ENCODE measurements around the gene CERS6.

- TF ChIP-seq, protein P1, sequence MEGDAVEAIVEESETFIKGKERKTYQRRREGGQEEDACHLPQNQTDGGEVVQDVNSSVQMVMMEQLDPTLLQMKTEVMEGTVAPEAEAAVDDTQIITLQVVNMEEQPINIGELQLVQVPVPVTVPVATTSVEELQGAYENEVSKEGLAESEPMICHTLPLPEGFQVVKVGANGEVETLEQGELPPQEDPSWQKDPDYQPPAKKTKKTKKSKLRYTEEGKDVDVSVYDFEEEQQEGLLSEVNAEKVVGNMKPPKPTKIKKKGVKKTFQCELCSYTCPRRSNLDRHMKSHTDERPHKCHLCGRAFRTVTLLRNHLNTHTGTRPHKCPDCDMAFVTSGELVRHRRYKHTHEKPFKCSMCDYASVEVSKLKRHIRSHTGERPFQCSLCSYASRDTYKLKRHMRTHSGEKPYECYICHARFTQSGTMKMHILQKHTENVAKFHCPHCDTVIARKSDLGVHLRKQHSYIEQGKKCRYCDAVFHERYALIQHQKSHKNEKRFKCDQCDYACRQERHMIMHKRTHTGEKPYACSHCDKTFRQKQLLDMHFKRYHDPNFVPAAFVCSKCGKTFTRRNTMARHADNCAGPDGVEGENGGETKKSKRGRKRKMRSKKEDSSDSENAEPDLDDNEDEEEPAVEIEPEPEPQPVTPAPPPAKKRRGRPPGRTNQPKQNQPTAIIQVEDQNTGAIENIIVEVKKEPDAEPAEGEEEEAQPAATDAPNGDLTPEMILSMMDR (IDR thresholded peaks at IDR 0.05), result no peak
- no peak for TF ChIP-seq POLR2A (IDR thresholded peaks at IDR 0.05)
These were observed 340.1 kb downstream of the CERS6 start for GRCh38 chr2:168796090-168796577.
